OCI-LY7 (cell line): ENCODE results near the gene MPHOSPH6. TPM values are rescaled to one million over a fixed set of nuclear protein-coding genes. Genes with fewer than 3 reads are reported as not detected.

Experiments
- BruUV-seq: library from RNA; stranded (reverse); fragments of 400-500 nt; replicated peaks from 2 replicates; lab custom pipeline; 2021; lab: Mats Ljungman, UMichigan
- CTCF ChIA-PET: fragments of 300-600 bp; sonication (Branson Sonifier 250); formaldehyde crosslinking; loops from one replicate; lab custom pipeline; 2022; ENCODE audit warnings: antibody characterized with exemption; ENCODE audit not compliant: unreplicated experiment; lab: Charles Lee
- POLR2A ChIA-PET: fragments of 300-600 bp; sonication (Branson Sonifier 250); formaldehyde crosslinking; loops from one replicate; lab custom pipeline; 2022; ENCODE audit warnings: antibody characterized with exemption; lab: Charles Lee
- DNase-seq: peaks from one replicate; pipeline ENCODE4 v3.0.0-alpha.2; 2015; ENCODE audit warnings: low spot score
- H2AFZ ChIP-seq: fragments of 200-600 bp; sonication (generic), shearing (Covaris generic); 2 replicates; pipeline ENCODE4 v1.6.1; 2014; ENCODE audit warnings: mild to moderate bottlenecking, antibody characterized with exemption, low read length, moderate library complexity
- H3K27ac ChIP-seq: fragments of 200-600 bp; sonication (generic); 2 replicates; pipeline ENCODE4 v1.5.1; 2014; ENCODE audit warnings: mixed run types, low read depth, mild to moderate bottlenecking, moderate library complexity, low read length, inconsistent platforms; ENCODE audit not compliant: poor library complexity, severe bottlenecking
- H3K36me3 ChIP-seq: fragments of 200-600 bp; sonication (generic); 2 replicates; pipeline ENCODE4 v1.6.1; 2014; ENCODE audit warnings: mild to moderate bottlenecking, antibody characterized with exemption, low read length, moderate library complexity, mixed read lengths; ENCODE audit not compliant: insufficient read depth
- H3K4me1 ChIP-seq: fragments of 200-600 bp; sonication (generic); 2 replicates; pipeline ENCODE4 v1.5.1; 2014; ENCODE audit warnings: mild to moderate bottlenecking, low read length; ENCODE audit not compliant: insufficient read depth, poor library complexity, severe bottlenecking
- H3K4me2 ChIP-seq: fragments of 200-600 bp; sonication (generic); 2 replicates; pipeline ENCODE4 v1.6.1; 2014; ENCODE audit warnings: mild to moderate bottlenecking, low read length
- H3K4me3 ChIP-seq: fragments of 200-600 bp; sonication (generic); 2 replicates; pipeline ENCODE4 v1.5.1; 2014; ENCODE audit warnings: mild to moderate bottlenecking, low read depth, low read length; ENCODE audit not compliant: poor library complexity, severe bottlenecking
- H3K79me2 ChIP-seq: fragments of 200-600 bp; sonication (generic); 2 replicates; pipeline ENCODE4 v1.6.1; 2016; ENCODE audit warnings: low read depth, mild to moderate bottlenecking, low read length, moderate library complexity, mixed read lengths; ENCODE audit not compliant: insufficient read depth
- H3K9me2 ChIP-seq: fragments of 200-600 bp; sonication (generic); 2 replicates; pipeline ENCODE4 v1.6.1; 2016; ENCODE audit warnings: mild to moderate bottlenecking, low read length, mixed read lengths; ENCODE audit not compliant: insufficient read depth
- H3K9me3 ChIP-seq: fragments of 200-600 bp; sonication (generic); 2 replicates; pipeline ENCODE4 v1.6.1; 2014; ENCODE audit warnings: mild to moderate bottlenecking, mixed run types, low read length, mixed read lengths
- H4K20me1 ChIP-seq: fragments of 200-600 bp; sonication (generic); 2 replicates; pipeline ENCODE4 v1.6.1; 2014; ENCODE audit warnings: mild to moderate bottlenecking, antibody characterized with exemption, low read length, moderate library complexity, mixed read lengths; ENCODE audit not compliant: insufficient read depth
- EZH2phosphoT487 ChIP-seq: fragments of 200-600 bp; sonication (generic); IDR thresholded peaks from 2 replicates; pipeline ENCODE4 v1.6.1; 2018; ENCODE audit warnings: low read depth, borderline replicate concordance, mild to moderate bottlenecking, mixed run types, antibody characterized with exemption, low read length, moderate library complexity, mixed read lengths
- intact Hi-C: fragments of 100-400 bp; cut with micrococcal nuclease; formaldehyde crosslinking; loops from one replicate; pipeline ENCODE4 v1.10.0; 2022; ENCODE audit not compliant: unreplicated experiment
- total RNA-seq, 2 experiments: library from RNA; depleted of rRNA in 1 of 2; stranded (reverse); fragments of >200 nt in 1 of 2; shearing (Covaris generic) in 1 of 2; gene quantifications; 2 replicates each; pipeline ENCODE4 v1.2.3, GENCODE V29; 2014 to 2022
- TF ChIP-seq, protein P1 (sequence below): fragments of 200-600 bp; sonication (generic); conservative IDR thresholded peaks from 2 replicates; pipeline ENCODE4 v1.5.1; 2014; ENCODE audit warnings: mild to moderate bottlenecking, antibody characterized with exemption, low read length, moderate library complexity, mixed read lengths

MPHOSPH6 gene
- total RNA-seq, 2 experiments from 2014 or later = 21.2 to 42.5 TPM

DNA sequence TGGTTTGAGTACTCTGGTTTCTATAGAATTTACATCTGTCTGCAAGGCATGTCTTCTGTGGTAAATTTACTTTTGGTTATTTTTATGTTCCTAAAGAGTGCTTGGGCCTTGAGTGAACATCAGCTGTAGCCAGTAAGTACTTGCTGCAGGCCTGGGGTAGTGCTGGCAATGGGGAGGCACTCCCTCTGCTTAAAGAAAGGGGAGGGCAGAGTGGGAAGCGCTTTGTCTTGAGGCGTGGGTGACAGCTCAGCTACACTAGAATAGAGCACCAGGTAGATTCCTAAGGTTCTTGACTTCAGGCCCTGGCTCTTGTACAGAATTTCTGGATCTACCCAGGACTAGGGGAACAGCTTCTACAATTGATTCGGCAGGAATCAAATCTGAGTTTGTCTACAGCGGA lies 50.6 kb downstream of the MPHOSPH6 start:
- no peaks in the 10 kb centered on the region for H3K79me2 ChIP-seq
- no peak overlapping the region for H2AFZ ChIP-seq
- TF ChIP-seq EZH2phosphoT487 = no peak
- TF ChIP-seq, protein P1, sequence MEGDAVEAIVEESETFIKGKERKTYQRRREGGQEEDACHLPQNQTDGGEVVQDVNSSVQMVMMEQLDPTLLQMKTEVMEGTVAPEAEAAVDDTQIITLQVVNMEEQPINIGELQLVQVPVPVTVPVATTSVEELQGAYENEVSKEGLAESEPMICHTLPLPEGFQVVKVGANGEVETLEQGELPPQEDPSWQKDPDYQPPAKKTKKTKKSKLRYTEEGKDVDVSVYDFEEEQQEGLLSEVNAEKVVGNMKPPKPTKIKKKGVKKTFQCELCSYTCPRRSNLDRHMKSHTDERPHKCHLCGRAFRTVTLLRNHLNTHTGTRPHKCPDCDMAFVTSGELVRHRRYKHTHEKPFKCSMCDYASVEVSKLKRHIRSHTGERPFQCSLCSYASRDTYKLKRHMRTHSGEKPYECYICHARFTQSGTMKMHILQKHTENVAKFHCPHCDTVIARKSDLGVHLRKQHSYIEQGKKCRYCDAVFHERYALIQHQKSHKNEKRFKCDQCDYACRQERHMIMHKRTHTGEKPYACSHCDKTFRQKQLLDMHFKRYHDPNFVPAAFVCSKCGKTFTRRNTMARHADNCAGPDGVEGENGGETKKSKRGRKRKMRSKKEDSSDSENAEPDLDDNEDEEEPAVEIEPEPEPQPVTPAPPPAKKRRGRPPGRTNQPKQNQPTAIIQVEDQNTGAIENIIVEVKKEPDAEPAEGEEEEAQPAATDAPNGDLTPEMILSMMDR = no peak
- no peaks in the 10 kb centered on the region for H3K36me3 ChIP-seq
- no TSS peak for BruUV-seq
- CTCF ChIA-PET = no interaction called here
- H3K4me3 ChIP-seq = no peak overlapping the region
- H3K9me3 ChIP-seq = no peaks in the 10 kb centered on the region
- H3K4me1 ChIP-seq = no peaks in the 10 kb centered on the region
- no peaks in the 10 kb centered on the region for H4K20me1 ChIP-seq
- intact Hi-C loops = no loop called here
- no peaks in the 10 kb centered on the region for H3K9me2 ChIP-seq
- POLR2A ChIA-PET = no interaction called here
- H3K27ac ChIP-seq = no peak overlapping the region
- no peak overlapping the region for H3K4me2 ChIP-seq
- DNase-seq = no peak

DNA sequence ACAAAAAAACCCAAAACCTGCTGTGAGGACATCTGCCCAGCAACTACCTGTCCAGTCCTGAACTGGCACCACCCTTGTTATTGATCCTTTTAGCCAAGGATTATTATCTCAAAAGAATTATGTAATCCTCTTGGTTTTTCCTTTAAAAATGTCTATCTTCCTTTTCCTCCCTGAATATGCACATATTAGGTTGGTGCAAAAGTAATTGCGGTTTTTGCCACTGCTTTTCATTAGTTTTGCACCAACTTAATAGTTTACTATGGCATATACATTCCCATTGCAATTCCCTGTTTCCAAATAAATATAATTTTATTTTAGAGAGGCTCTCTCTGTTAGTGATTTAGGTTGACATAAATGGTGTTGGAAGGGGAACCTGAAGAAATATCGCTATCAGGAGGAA lies 51.3 kb downstream of the MPHOSPH6 start:
- CTCF ChIA-PET = no interaction called here
- H3K79me2 ChIP-seq = no peaks in the 10 kb centered on the region
- H3K4me3 ChIP-seq = no peak overlapping the region
- DNase-seq = no peak
- no peaks in the 10 kb centered on the region for H3K9me3 ChIP-seq
- no TSS peak for BruUV-seq
- intact Hi-C loops = no loop called here
- no peaks in the 10 kb centered on the region for H3K4me1 ChIP-seq
- H3K4me2 ChIP-seq = no peak overlapping the region
- H2AFZ ChIP-seq = no peak overlapping the region
- H3K9me2 ChIP-seq = no peaks in the 10 kb centered on the region
- no peaks in the 10 kb centered on the region for H3K36me3 ChIP-seq
- H4K20me1 ChIP-seq = no peaks in the 10 kb centered on the region
- TF ChIP-seq, protein P1 = no peak
- TF ChIP-seq EZH2phosphoT487 = no peak
- POLR2A ChIA-PET = no interaction called here
- no peak overlapping the region for H3K27ac ChIP-seq

DNA sequence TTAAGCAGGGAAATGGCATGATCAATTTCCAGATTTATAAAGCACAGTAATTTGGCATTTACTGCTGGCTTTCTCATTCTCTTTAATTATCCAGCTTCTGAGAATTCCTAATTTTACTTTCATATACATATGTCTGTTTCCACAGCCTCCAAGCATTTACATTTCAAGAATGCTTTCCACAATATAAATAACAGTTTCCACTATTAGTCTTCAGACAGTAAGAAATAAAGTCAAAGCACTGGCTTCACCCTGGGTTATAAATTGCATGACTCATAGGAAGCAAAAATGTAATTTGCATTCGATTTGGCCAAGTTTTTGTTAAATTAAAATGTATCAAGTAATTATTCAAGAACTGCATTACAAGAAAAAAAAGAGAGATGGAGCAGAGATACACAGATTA lies 53.5 kb downstream of the MPHOSPH6 start:
- no peaks in the 10 kb centered on the region for H3K9me2 ChIP-seq
- DNase-seq = no peak
- POLR2A ChIA-PET = no interaction called here
- H2AFZ ChIP-seq = no peak overlapping the region
- no peaks in the 10 kb centered on the region for H3K36me3 ChIP-seq
- H4K20me1 ChIP-seq = no peaks in the 10 kb centered on the region
- H3K9me3 ChIP-seq = no peaks in the 10 kb centered on the region
- no peaks in the 10 kb centered on the region for H3K4me1 ChIP-seq
- intact Hi-C loops = no loop called here
- H3K4me2 ChIP-seq = no peak overlapping the region
- BruUV-seq = no TSS peak
- no peaks in the 10 kb centered on the region for H3K79me2 ChIP-seq
- H3K4me3 ChIP-seq = no peak overlapping the region
- CTCF ChIA-PET = no interaction called here
- H3K27ac ChIP-seq = no peak overlapping the region
- TF ChIP-seq, protein P1 = no peak
- TF ChIP-seq EZH2phosphoT487 = no peak
